Mesenchymal stem cell (in vitro differentiated cells and primary cell): Measurements from ENCODE around the gene TMEM45A.

Source experiments
- DNase-seq: peaks from one replicate; pipeline ENCODE4 v3.0.0-alpha.2; 2013
- H2AFZ ChIP-seq: one replicate; pipeline ENCODE4 v1.6.1; 2013; ENCODE audit warnings: low read depth, mild to moderate bottlenecking, control low read depth, inconsistent platforms, low read length, moderate library complexity
- H2AK5ac ChIP-seq: 2 replicates; pipeline ENCODE4 v1.6.1; 2013; ENCODE audit warnings: low read length, moderate library complexity, mild to moderate bottlenecking, inconsistent platforms; ENCODE audit not compliant: severe bottlenecking
- H2BK120ac ChIP-seq: one replicate; pipeline ENCODE4 v1.6.1; 2013; ENCODE audit warnings: low read depth, mild to moderate bottlenecking, inconsistent platforms, low read length, moderate library complexity
- H2BK12ac ChIP-seq, 2 experiments: one replicate each; pipeline ENCODE4 v1.6.1; 2013; ENCODE audit warnings: inconsistent platforms in 2 of 2, low read length in 2 of 2, mild to moderate bottlenecking in 2 of 2, moderate library complexity in 2 of 2, control low read depth in 1 of 2
- H2BK15ac ChIP-seq: one replicate; pipeline ENCODE4 v1.6.1; 2013; ENCODE audit warnings: mild to moderate bottlenecking, low read depth, inconsistent platforms; ENCODE audit not compliant: poor library complexity, severe bottlenecking
- H2BK5ac ChIP-seq: 2 replicates; pipeline ENCODE4 v1.6.1; 2013; ENCODE audit warnings: low read depth, mild to moderate bottlenecking, low read length, control low read depth, inconsistent platforms; ENCODE audit not compliant: poor library complexity, severe bottlenecking
- H3K14ac ChIP-seq, 2 experiments: one replicate each; pipeline ENCODE4 v1.6.1; 2013; ENCODE audit warnings: inconsistent platforms in 2 of 2, low read length in 2 of 2, control low read depth in 1 of 2, mild to moderate bottlenecking in 1 of 2, moderate library complexity in 1 of 2
- H3K18ac ChIP-seq, 2 experiments: one replicate each; pipeline ENCODE4 v1.6.1; 2013; ENCODE audit warnings: inconsistent platforms in 2 of 2, low read length in 2 of 2, control low read depth in 1 of 2, low read depth in 1 of 2, mild to moderate bottlenecking in 1 of 2
- H3K23ac ChIP-seq, 2 experiments: one replicate each; pipeline ENCODE4 v1.6.1; 2013; ENCODE audit warnings: inconsistent platforms in 2 of 2, low read length in 2 of 2, mild to moderate bottlenecking in 2 of 2, moderate library complexity in 2 of 2, control low read depth in 1 of 2
- H3K27ac ChIP-seq: 2 replicates; pipeline ENCODE4 v1.5.1; 2013; ENCODE audit warnings: mild to moderate bottlenecking, moderate library complexity, low read length, control low read depth, inconsistent platforms; ENCODE audit not compliant: poor library complexity, severe bottlenecking
- H3K27me3 ChIP-seq, 2 experiments: 2 replicates each; pipeline versions ENCODE4 v1.6.1 to v1.7.0; 2013; ENCODE audit warnings: low read length in 2 of 2, mild to moderate bottlenecking in 2 of 2, moderate library complexity in 2 of 2, control low read depth in 1 of 2, inconsistent platforms in 1 of 2; ENCODE audit not compliant: control insufficient read depth in 1 of 2, insufficient read depth in 1 of 2
- H3K36me3 ChIP-seq, 2 experiments: 2 replicates each; pipeline versions ENCODE4 v1.6.1 to v1.7.0; 2013; ENCODE audit warnings: low read length in 2 of 2, control low read depth in 1 of 2, inconsistent platforms in 1 of 2, low read depth in 1 of 2, mild to moderate bottlenecking in 1 of 2; ENCODE audit not compliant: insufficient read depth in 2 of 2, control insufficient read depth in 1 of 2
- H3K4ac ChIP-seq, 2 experiments: one replicate each; pipeline ENCODE4 v1.6.1; 2013; ENCODE audit warnings: inconsistent platforms in 2 of 2, low read length in 2 of 2, mild to moderate bottlenecking in 2 of 2, moderate library complexity in 2 of 2, control low read depth in 1 of 2, low read depth in 1 of 2
- H3K4me1 ChIP-seq: 2 replicates; pipeline ENCODE4 v1.6.1; 2013; ENCODE audit warnings: low read depth, low read length, control low read depth; ENCODE audit not compliant: control insufficient read depth, insufficient read depth
- H3K4me2 ChIP-seq: 2 replicates; pipeline ENCODE4 v1.6.1; 2013; ENCODE audit warnings: low read length, mild to moderate bottlenecking, inconsistent platforms; ENCODE audit not compliant: poor library complexity, severe bottlenecking
- H3K4me3 ChIP-seq, 2 experiments: 2 replicates each; pipeline versions ENCODE4 v1.5.1 to v1.7.0; 2013; ENCODE audit warnings: low read length in 2 of 2, mild to moderate bottlenecking in 2 of 2, control low read depth in 1 of 2, low read depth in 1 of 2; ENCODE audit not compliant: insufficient read depth in 1 of 2
- H3K79me1 ChIP-seq: replicated peaks from 2 replicates; pipeline ENCODE4 v1.6.1; 2013; ENCODE audit warnings: mild to moderate bottlenecking, control low read depth, low read length, inconsistent platforms; ENCODE audit not compliant: poor library complexity, severe bottlenecking
- H3K9ac ChIP-seq: 2 replicates; pipeline ENCODE4 v1.7.0; 2013; ENCODE audit warnings: mild to moderate bottlenecking, low read length, moderate library complexity
- H3K9me3 ChIP-seq: 2 replicates; pipeline ENCODE4 v1.7.0; 2013; ENCODE audit warnings: mild to moderate bottlenecking, low read length; ENCODE audit not compliant: control insufficient read depth
- H4K8ac ChIP-seq: one replicate; pipeline ENCODE4 v1.6.1; 2013; ENCODE audit warnings: inconsistent platforms, mild to moderate bottlenecking, low read length, moderate library complexity
- H4K91ac ChIP-seq: one replicate; pipeline ENCODE4 v1.6.1; 2013; ENCODE audit warnings: mild to moderate bottlenecking, low read length, inconsistent platforms
- WGBS: methylation state at CpG from one replicate; pipeline ENCODE4 v1.1.7; 2013; ENCODE audit warnings: mixed read lengths; 5-methylcytosine and 5-hydroxymethylcytosine counted together

The TMEM45A gene

DNA sequence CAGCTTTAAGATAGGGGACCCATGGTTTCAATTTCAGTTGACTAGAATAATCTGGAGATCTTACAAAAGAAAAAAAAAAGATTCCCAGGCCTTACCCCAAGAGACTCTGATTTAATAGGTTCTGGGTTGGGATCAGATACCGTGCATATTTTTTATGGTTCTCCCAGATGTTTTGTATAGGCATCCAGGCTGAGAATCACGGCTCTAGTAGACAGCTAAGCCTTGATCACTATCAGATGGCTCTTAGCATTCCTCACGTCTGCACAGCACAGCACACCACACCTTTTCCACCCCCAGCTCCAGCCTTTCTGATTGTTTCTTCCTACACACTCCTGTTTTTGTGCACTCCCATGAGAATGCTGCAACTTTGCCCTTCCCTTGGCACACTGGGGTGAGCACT, 40.8 kb downstream of the TMEM45A start:
- 64% methylated on average over 3 of the region's 3 CpGs for WGBS
- H2BK5ac ChIP-seq: no peak overlapping the region
- H3K4me3 ChIP-seq: no peak overlapping the region

GRCh38 chr3:100535610-100535943, 43.2 kb downstream of the TMEM45A start:
- H3K9me3 ChIP-seq: no peaks in the 10 kb centered on the region
- H3K4me3 ChIP-seq: no peak overlapping the region
- H3K36me3 ChIP-seq: peaks cover 0 to 3% of the 10 kb centered on the region in 2 experiments
- no peak overlapping the region for H2BK5ac ChIP-seq
- H3K18ac ChIP-seq: no peak overlapping the region
- H3K4ac ChIP-seq: no peak overlapping the region
- H3K9ac ChIP-seq: no peak overlapping the region
- no peak overlapping the region for H3K23ac ChIP-seq
- H3K79me1 ChIP-seq: peaks cover 2% of the 10 kb centered on the region
- H3K27ac ChIP-seq: no peak overlapping the region
- H2BK15ac ChIP-seq: no peak overlapping the region
- H2AK5ac ChIP-seq: no peak overlapping the region
- no peak overlapping the region for H4K91ac ChIP-seq
- H3K27me3 ChIP-seq: no peaks in the 10 kb centered on the region
- no peak overlapping the region for H4K8ac ChIP-seq
- H3K14ac ChIP-seq: no peak overlapping the region
- WGBS: 100% methylated on average over 1 of the region's 1 CpG
- H2BK120ac ChIP-seq: no peak overlapping the region
- H3K4me1 ChIP-seq: no peaks in the 10 kb centered on the region
- H2BK12ac ChIP-seq: no peak overlapping the region
- H3K4me2 ChIP-seq: no peak overlapping the region
- no peak for DNase-seq
- no peak overlapping the region for H2AFZ ChIP-seq

More for the DNA sequence above, 40.8 kb downstream of the TMEM45A start:
- no peak for DNase-seq
- Histone ChIP-seq H3K4ac (no peak overlapping the region), H3K18ac (no peak overlapping the region), H3K79me1 (peaks cover 6% of the 10 kb centered on the region), H3K4me1 (no peaks in the 10 kb centered on the region), H3K14ac (no peak overlapping the region), H3K9ac (no peak overlapping the region), H3K27me3 (no peaks in the 10 kb centered on the region), H2AFZ (no peak overlapping the region), H3K4me2 (no peak overlapping the region), H3K23ac (no peak overlapping the region), H3K27ac (no peak overlapping the region), H4K8ac (no peak overlapping the region), H3K9me3 (no peaks in the 10 kb centered on the region), H2BK15ac (no peak overlapping the region), H2AK5ac (no peak overlapping the region), H2BK12ac (no peak overlapping the region), H2BK120ac (no peak overlapping the region), H3K36me3 (peaks cover 0 to 3% of the 10 kb centered on the region in 2 experiments), H4K91ac (no peak overlapping the region)

DNA sequence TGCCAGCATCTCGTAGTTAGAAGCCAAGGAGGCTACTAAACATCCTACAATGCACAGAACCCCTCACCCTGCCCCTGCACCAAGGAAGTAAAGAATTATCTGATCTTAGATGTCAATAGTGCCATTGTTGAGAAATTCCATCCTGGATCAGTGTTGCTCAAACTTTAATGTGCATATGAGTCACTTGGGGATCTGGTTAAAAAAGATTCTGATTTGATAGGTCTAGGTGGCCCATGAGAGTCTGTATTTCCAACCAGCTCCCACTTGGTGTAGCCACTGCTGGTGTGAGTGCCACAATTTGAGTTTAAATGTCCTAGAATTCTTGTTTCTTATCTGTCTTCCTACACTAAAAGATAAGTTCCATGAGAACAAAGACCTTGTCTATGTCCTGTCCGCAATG, 43.7 kb downstream of the TMEM45A start:
- 100% methylated on average over 1 of the region's 2 CpGs for WGBS
- H2BK15ac ChIP-seq: no peak overlapping the region

GRCh38 chr3:100537646-100538338, 45.4 kb downstream of the TMEM45A start:
- Histone ChIP-seq H4K8ac (no peak overlapping the region), H2AK5ac (no peak overlapping the region), H4K91ac (no peak overlapping the region), H3K27ac (no peak overlapping the region), H3K79me1 (no peaks in the 10 kb centered on the region), H2BK15ac (no peak overlapping the region), H3K4me2 (no peak overlapping the region), H3K4ac (no peak overlapping the region), H2BK12ac (no peak overlapping the region), H3K4me3 (no peak overlapping the region), H2AFZ (no peak overlapping the region), H3K4me1 (no peaks in the 10 kb centered on the region), H3K23ac (no peak overlapping the region), H3K9ac (no peak overlapping the region), H3K18ac (no peak overlapping the region), H2BK120ac (no peak overlapping the region), H3K27me3 (no peaks in the 10 kb centered on the region), H3K14ac (no peak overlapping the region), H2BK5ac (no peak overlapping the region), H3K36me3 (peaks cover 0 to 3% of the 10 kb centered on the region in 2 experiments), H3K9me3 (no peaks in the 10 kb centered on the region)
- WGBS: 95% methylated on average over 5 of the region's 5 CpGs
- DNase-seq: no peak

More for the DNA sequence above, 43.7 kb downstream of the TMEM45A start:
- H3K4me1 ChIP-seq: no peaks in the 10 kb centered on the region
- no peak overlapping the region for H2AK5ac ChIP-seq
- H2BK12ac ChIP-seq: no peak overlapping the region
- peaks cover 0 to 3% of the 10 kb centered on the region in 2 experiments for H3K36me3 ChIP-seq
- H3K9me3 ChIP-seq: no peaks in the 10 kb centered on the region
- no peak overlapping the region for H3K27ac ChIP-seq
- no peak overlapping the region for H3K4me2 ChIP-seq
- H3K18ac ChIP-seq: no peak overlapping the region
- no peak overlapping the region for H2BK5ac ChIP-seq
- no peak overlapping the region for H3K9ac ChIP-seq
- no peak overlapping the region for H4K8ac ChIP-seq
- H2AFZ ChIP-seq: no peak overlapping the region
- H3K27me3 ChIP-seq: no peaks in the 10 kb centered on the region
- H3K4me3 ChIP-seq: no peak overlapping the region
- no peak overlapping the region for H2BK120ac ChIP-seq
- no peak overlapping the region for H4K91ac ChIP-seq
- no peak overlapping the region for H3K14ac ChIP-seq
- H3K23ac ChIP-seq: no peak overlapping the region
- peaks cover 2% of the 10 kb centered on the region for H3K79me1 ChIP-seq
- no peak for DNase-seq
- no peak overlapping the region for H3K4ac ChIP-seq
